ENCODE measurements around the gene SYT7. TPM values are rescaled to one million over a fixed set of nuclear protein-coding genes. Genes with fewer than 3 reads are reported as not detected.

Gene SYT7
- polyA plus RNA-seq, 2 of the 4 experiments (the other 2 are of a cell fraction): 0.37 to 1.0 TPM

- H3K4me2 ChIP-seq: no peak overlapping the region
- H3K9me3 ChIP-seq: no peaks in the 10 kb centered on the region
- no peak overlapping the region for H3K4me3 ChIP-seq
- H3K4me1 ChIP-seq: peaks cover 17% of the 10 kb centered on the region
- DNase-seq (ENCODE audit: low read depth in 1 of 2, low spot score in 1 of 2) (no peak), FAIRE-seq (no peak), ATAC-seq (peak; percentile 35 to 41; a peak in 1 of 6 replicates)
- ChIA-PET POLR2A (no interaction called here), CTCF (interaction anchor here (0.6 to 3.0 kb wide), 10 partner anchors 8 to 102 kb away, joined by 3 to 21 read pairs (median 3); partner anchors contain the start of gene LRRC10B)
- no peak overlapping the region for H3K27ac ChIP-seq
- 51% methylated on average over 2 of the region's 2 CpGs for WGBS (ENCODE audit: missing lambda C conversion rate)
- TF ChIP-seq NR3C1 (IDR thresholded peaks at IDR 0.05) (no peak), PHF8 (IDR thresholded peaks at IDR 0.05; ENCODE audit: borderline replicate concordance, low read depth) (no peak), MAFK (IDR thresholded peaks at IDR 0.05; ENCODE audit: partially characterized antibody) (no peak), HOXB5 (CRISPR knock-in tag; IDR thresholded peaks at IDR 0.05) (no peak), RNF2 (IDR thresholded peaks at IDR 0.05; ENCODE audit: borderline replicate concordance, low read depth) (no peak)
These were observed 44.1 kb downstream of the SYT7 start for GRCh38 chr11:61536676-61537270.

- no peak for FAIRE-seq
- H3K27ac ChIP-seq: no peak overlapping the region
- CTCF ChIA-PET: interaction anchor here (0.6 to 3.0 kb wide), 14 partner anchors 8 to 102 kb away, joined by 3 to 21 read pairs (median 4); partner anchors contain the start of gene LRRC10B
These were observed 44.7 kb downstream of the SYT7 start for GRCh38 chr11:61535998-61536675.

GRCh38 chr11:61534933-61535839 lies 45.7 kb downstream of the SYT7 start:
- peaks cover 9% of the 10 kb centered on the region for H3K4me1 ChIP-seq
- no peak overlapping the region for H3K4me2 ChIP-seq
- POLR2A ChIA-PET: no interaction called here
- no peak for DNase-seq (ENCODE audit: low read depth in 1 of 2, low spot score in 1 of 2)
- CTCF ChIA-PET: interaction anchor here (0.7 to 3.0 kb wide), 9 partner anchors 7 to 103 kb away, joined by 3 to 21 read pairs (median 4); no protein-coding TSS in a partner anchor
- no peak for ATAC-seq
- H3K4me3 ChIP-seq: no peak overlapping the region
- no peaks in the 10 kb centered on the region for H3K9me3 ChIP-seq
- no peak for TF ChIP-seq FOSB (CRISPR knock-in tag; IDR thresholded peaks at IDR 0.05)
- TF ChIP-seq RAD21 (conservative IDR thresholded peaks at IDR 0.05 in 1 of 2, IDR thresholded peaks at IDR 0.05 in 1 of 2): no peak
- TF ChIP-seq RCOR1 (IDR thresholded peaks at IDR 0.05; ENCODE audit: low read depth, low read length): no peak
- no peak for TF ChIP-seq HOXB13 (CRISPR knock-in tag; IDR thresholded peaks at IDR 0.05; ENCODE audit: low read depth)
- no peak for TF ChIP-seq SMC3 (IDR thresholded peaks at IDR 0.05)
- no peak for TF ChIP-seq CHD2 (IDR thresholded peaks at IDR 0.05; ENCODE audit: low read length, partially characterized antibody)
- TF ChIP-seq EP300 (IDR thresholded peaks at IDR 0.05): no peak
- TF ChIP-seq EHMT2 (IDR thresholded peaks at IDR 0.05; ENCODE audit: low read depth): no peak
- TF ChIP-seq ZNF302 (CRISPR knock-in tag; IDR thresholded peaks at IDR 0.05): no peak
- TF ChIP-seq GATA3 (IDR thresholded peaks at IDR 0.05; ENCODE audit: borderline replicate concordance): no peak
- TF ChIP-seq KDM5A (IDR thresholded peaks at IDR 0.05): no peak
- TF ChIP-seq EHF (CRISPR knock-in tag; IDR thresholded peaks at IDR 0.05): no peak
- FAIRE-seq: no peak
- 63% methylated on average over 32 of the region's 32 CpGs for WGBS (ENCODE audit: missing lambda C conversion rate)
- no peak overlapping the region for H3K27ac ChIP-seq

More at GRCh38 chr11:61535998-61536675, 44.7 kb downstream of the SYT7 start:
- Histone ChIP-seq H3K9me3 (no peaks in the 10 kb centered on the region), H3K4me2 (no peak overlapping the region), H3K4me3 (no peak overlapping the region), H3K4me1 (peaks cover 11% of the 10 kb centered on the region)
- ATAC-seq (no peak), DNase-seq (ENCODE audit: low read depth in 1 of 2, low spot score in 1 of 2) (no peak)
- TF ChIP-seq NR3C1 (IDR thresholded peaks at IDR 0.05) (no peak), PHF8 (IDR thresholded peaks at IDR 0.05; ENCODE audit: borderline replicate concordance, low read depth) (no peak), NFE2L2 (conservative IDR thresholded peaks at IDR 0.05; ENCODE audit: low read length) (no peak), ESRRA (IDR thresholded peaks at IDR 0.05; ENCODE audit: borderline replicate concordance, low read length) (no peak), CBX8 (IDR thresholded peaks at IDR 0.05) (no peak), EHMT2 (IDR thresholded peaks at IDR 0.05; ENCODE audit: low read depth) (no peak), ZFP36 (IDR thresholded peaks at IDR 0.05; ENCODE audit: borderline replicate concordance, partially characterized antibody) (no peak), POLR2A (IDR thresholded peaks at IDR 0.05; ENCODE audit: low read length) (no peak), FOSL2 (IDR thresholded peaks at IDR 0.05) (no peak), FOSL2 (CRISPR knock-in tag; IDR thresholded peaks at IDR 0.05) (no peak), EP300 (IDR thresholded peaks at IDR 0.05) (no peak), HOXB5 (CRISPR knock-in tag; IDR thresholded peaks at IDR 0.05) (no peak), NPAS2 (CRISPR knock-in tag; IDR thresholded peaks at IDR 0.05; ENCODE audit: borderline replicate concordance) (no peak), JUN (IDR thresholded peaks at IDR 0.05) (no peak), PBX3 (IDR thresholded peaks at IDR 0.05) (no peak)
- TF ChIP-seq, protein P1, sequence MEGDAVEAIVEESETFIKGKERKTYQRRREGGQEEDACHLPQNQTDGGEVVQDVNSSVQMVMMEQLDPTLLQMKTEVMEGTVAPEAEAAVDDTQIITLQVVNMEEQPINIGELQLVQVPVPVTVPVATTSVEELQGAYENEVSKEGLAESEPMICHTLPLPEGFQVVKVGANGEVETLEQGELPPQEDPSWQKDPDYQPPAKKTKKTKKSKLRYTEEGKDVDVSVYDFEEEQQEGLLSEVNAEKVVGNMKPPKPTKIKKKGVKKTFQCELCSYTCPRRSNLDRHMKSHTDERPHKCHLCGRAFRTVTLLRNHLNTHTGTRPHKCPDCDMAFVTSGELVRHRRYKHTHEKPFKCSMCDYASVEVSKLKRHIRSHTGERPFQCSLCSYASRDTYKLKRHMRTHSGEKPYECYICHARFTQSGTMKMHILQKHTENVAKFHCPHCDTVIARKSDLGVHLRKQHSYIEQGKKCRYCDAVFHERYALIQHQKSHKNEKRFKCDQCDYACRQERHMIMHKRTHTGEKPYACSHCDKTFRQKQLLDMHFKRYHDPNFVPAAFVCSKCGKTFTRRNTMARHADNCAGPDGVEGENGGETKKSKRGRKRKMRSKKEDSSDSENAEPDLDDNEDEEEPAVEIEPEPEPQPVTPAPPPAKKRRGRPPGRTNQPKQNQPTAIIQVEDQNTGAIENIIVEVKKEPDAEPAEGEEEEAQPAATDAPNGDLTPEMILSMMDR (IDR thresholded peaks at IDR 0.05): no peak
- POLR2A ChIA-PET: no interaction called here
- WGBS (ENCODE audit: missing lambda C conversion rate): 56% methylated on average over 16 of the region's 17 CpGs
